RWPE2 (cell line): ENCODE results near the gene SHMT2.
A peak's percentile ranks its signal among the peaks of the same experiment; 100 is the strongest.

Source experiments
- ATAC-seq: fragments of 200-7000 bp; cut with Tn5 transposase; 3 replicates; pipeline ENCODE4 v1.9.1; 2021; ENCODE audit warnings: low read depth
- DNase-seq: peaks from one replicate; pipeline ENCODE4 v3.0.0-alpha.2; 2020; ENCODE audit warnings: low spot score
- H3K27ac ChIP-seq: fragments of 450-650 bp; 2 replicates; pipeline ENCODE4 v1.5.1; 2017; ENCODE audit warnings: mild to moderate bottlenecking; ENCODE audit not compliant: poor library complexity, severe bottlenecking
- H3K27me3 ChIP-seq: fragments of 250-450 bp; sonication (Bioruptor Pico); 2 replicates; pipeline ENCODE4 v1.5.1; 2021; ENCODE audit warnings: mild to moderate bottlenecking, moderate library complexity; ENCODE audit not compliant: insufficient read depth, poor library complexity, severe bottlenecking
- H3K36me3 ChIP-seq: fragments of 250-450 bp; sonication (Bioruptor Pico); 2 replicates; pipeline ENCODE4 v1.5.1; 2020; ENCODE audit warnings: low read depth, mild to moderate bottlenecking, moderate library complexity
- H3K4me1 ChIP-seq: fragments of 250-450 bp; sonication (Bioruptor Pico); 2 replicates; pipeline ENCODE4 v1.5.1; 2021; ENCODE audit warnings: mild to moderate bottlenecking, moderate library complexity; ENCODE audit not compliant: insufficient read depth, poor library complexity, severe bottlenecking
- H3K4me3 ChIP-seq: fragments of 250-450 bp; sonication (Bioruptor Pico); 2 replicates; pipeline ENCODE4 v1.5.1; 2021; ENCODE audit warnings: mild to moderate bottlenecking, moderate library complexity; ENCODE audit not compliant: severe bottlenecking
- H3K9me3 ChIP-seq: fragments of 250-450 bp; sonication (Bioruptor Pico); 2 replicates; pipeline ENCODE4 v1.5.1; 2021; ENCODE audit warnings: mild to moderate bottlenecking, moderate library complexity; ENCODE audit not compliant: severe bottlenecking
- CTCF ChIP-seq: fragments of 450-650 bp; IDR thresholded peaks from one replicate; pipeline ENCODE4 v1.5.1; 2017; ENCODE audit warnings: mild to moderate bottlenecking, moderate library complexity; ENCODE audit not compliant: poor library complexity, severe bottlenecking

Gene SHMT2

GRCh38 chr12:57187222-57188089 is 42.1 kb upstream of the SHMT2 start:
- DNase-seq (no peak), ATAC-seq (no peak)
- TF ChIP-seq CTCF = no peak
- no peak overlapping the region for H3K27ac ChIP-seq
- no peaks in the 10 kb centered on the region for H3K4me1 ChIP-seq
- H3K9me3 ChIP-seq = no peaks in the 10 kb centered on the region
- H3K36me3 ChIP-seq = peaks cover 12% of the 10 kb centered on the region
- no peak overlapping the region for H3K4me3 ChIP-seq
- H3K27me3 ChIP-seq = no peaks in the 10 kb centered on the region

GRCh38 chr12:57188090-57188425 is 41.5 kb upstream of the SHMT2 start:
- Histone ChIP-seq H3K9me3 (no peaks in the 10 kb centered on the region), H3K4me3 (no peak overlapping the region), H3K27me3 (no peaks in the 10 kb centered on the region), H3K27ac (no peak overlapping the region), H3K4me1 (no peaks in the 10 kb centered on the region), H3K36me3 (peaks cover 12% of the 10 kb centered on the region)
- no peak for TF ChIP-seq CTCF
- ATAC-seq = no peak
- DNase-seq = no peak

GRCh38 chr12:57190037-57190436 is 39.5 kb upstream of the SHMT2 start:
- Histone ChIP-seq H3K27me3 (no peaks in the 10 kb centered on the region), H3K4me3 (no peak overlapping the region), H3K4me1 (no peaks in the 10 kb centered on the region), H3K9me3 (no peaks in the 10 kb centered on the region), H3K36me3 (peaks cover 12% of the 10 kb centered on the region), H3K27ac (no peak overlapping the region)
- DNase-seq = no peak
- no peak for TF ChIP-seq CTCF
- ATAC-seq = 0 out of 3 replicates have a peak, but pooled peaks have one; percentile 8

GRCh38 chr12:57190821-57191220 is 38.7 kb upstream of the SHMT2 start:
- Histone ChIP-seq H3K27me3 (no peaks in the 10 kb centered on the region), H3K4me1 (no peaks in the 10 kb centered on the region), H3K4me3 (no peak overlapping the region), H3K27ac (no peak overlapping the region), H3K9me3 (no peaks in the 10 kb centered on the region), H3K36me3 (peaks cover 14% of the 10 kb centered on the region)
- TF ChIP-seq CTCF = no peak
- DNase-seq (no peak), ATAC-seq (no peak)

GRCh38 chr12:57191410-57191809 is 38.1 kb upstream of the SHMT2 start:
- Histone ChIP-seq H3K4me3 (no peak overlapping the region), H3K9me3 (no peaks in the 10 kb centered on the region), H3K27ac (no peak overlapping the region), H3K36me3 (peaks cover 14% of the 10 kb centered on the region), H3K4me1 (no peaks in the 10 kb centered on the region), H3K27me3 (no peaks in the 10 kb centered on the region)
- no peak for TF ChIP-seq CTCF
- DNase-seq = no peak
- ATAC-seq = no peak
